Omental fat pad (tissue), 4 donors: Measurements from ENCODE around the gene NDUFS2. TPM values are rescaled to one million over a fixed set of nuclear protein-coding genes. Genes with fewer than 3 reads are reported as not detected.
"Not testable (repeated sequence)": the region's sequence is repeated elsewhere in the genome, so short reads cannot be mapped to it uniquely, and the experiment has no call there.

Source experiments
- ATAC-seq: fragments of 150-250 bp; one replicate; pipeline ENCODE4 v1.9.1; 2016; ENCODE audit warnings: mild to moderate bottlenecking, moderate library complexity; ENCODE audit not compliant: low FRiP score
- DNase-seq: peaks from one replicate; pipeline ENCODE4 v3.0.0-alpha.2; 2019; ENCODE audit warnings: low spot score
- total RNA-seq, 4 donors: library from RNA; depleted of rRNA; stranded (reverse); fragments of >200 nt; gene quantifications; one replicate each; pipeline ENCODE4 v1.1.0, GENCODE V29; 2016
- TF ChIP-seq, protein P1 (sequence below), 3 donors: fragments of 450-650 bp; IDR thresholded peaks; one replicate each; pipeline ENCODE4 v1.5.1; 2016 to 2017; ENCODE audit warnings: antibody characterized with exemption in 3 of 3, mild to moderate bottlenecking in 3 of 3, moderate library complexity in 2 of 3

The NDUFS2 gene
- total RNA-seq, 4 donors from 2014 or later = 89.4 to 136 (median 122) TPM

DNA sequence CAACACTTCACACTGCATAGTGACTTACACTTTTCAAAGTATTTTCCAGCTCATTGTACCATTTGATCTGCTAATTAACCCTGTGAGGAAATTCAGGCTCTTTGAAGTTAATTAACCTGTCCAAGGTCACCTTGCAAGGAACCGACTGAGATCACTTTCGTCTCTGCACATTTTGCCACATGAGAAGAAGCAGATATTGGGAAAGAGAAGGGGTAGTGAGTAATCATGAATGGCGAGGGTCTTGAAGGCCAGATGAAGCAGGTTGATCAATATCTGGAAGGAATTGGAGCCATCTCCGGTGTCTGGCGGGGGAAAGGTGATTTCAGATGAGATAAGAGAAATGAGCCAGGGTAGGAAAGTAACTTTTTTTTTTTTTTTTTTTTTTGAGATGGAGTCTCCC lies 17.8 kb downstream of the NDUFS2 start:
- TF ChIP-seq, protein P1, sequence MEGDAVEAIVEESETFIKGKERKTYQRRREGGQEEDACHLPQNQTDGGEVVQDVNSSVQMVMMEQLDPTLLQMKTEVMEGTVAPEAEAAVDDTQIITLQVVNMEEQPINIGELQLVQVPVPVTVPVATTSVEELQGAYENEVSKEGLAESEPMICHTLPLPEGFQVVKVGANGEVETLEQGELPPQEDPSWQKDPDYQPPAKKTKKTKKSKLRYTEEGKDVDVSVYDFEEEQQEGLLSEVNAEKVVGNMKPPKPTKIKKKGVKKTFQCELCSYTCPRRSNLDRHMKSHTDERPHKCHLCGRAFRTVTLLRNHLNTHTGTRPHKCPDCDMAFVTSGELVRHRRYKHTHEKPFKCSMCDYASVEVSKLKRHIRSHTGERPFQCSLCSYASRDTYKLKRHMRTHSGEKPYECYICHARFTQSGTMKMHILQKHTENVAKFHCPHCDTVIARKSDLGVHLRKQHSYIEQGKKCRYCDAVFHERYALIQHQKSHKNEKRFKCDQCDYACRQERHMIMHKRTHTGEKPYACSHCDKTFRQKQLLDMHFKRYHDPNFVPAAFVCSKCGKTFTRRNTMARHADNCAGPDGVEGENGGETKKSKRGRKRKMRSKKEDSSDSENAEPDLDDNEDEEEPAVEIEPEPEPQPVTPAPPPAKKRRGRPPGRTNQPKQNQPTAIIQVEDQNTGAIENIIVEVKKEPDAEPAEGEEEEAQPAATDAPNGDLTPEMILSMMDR (IDR thresholded peaks at IDR 0.05) = no peak
- no peak for ATAC-seq
- DNase-seq = no peak

DNA sequence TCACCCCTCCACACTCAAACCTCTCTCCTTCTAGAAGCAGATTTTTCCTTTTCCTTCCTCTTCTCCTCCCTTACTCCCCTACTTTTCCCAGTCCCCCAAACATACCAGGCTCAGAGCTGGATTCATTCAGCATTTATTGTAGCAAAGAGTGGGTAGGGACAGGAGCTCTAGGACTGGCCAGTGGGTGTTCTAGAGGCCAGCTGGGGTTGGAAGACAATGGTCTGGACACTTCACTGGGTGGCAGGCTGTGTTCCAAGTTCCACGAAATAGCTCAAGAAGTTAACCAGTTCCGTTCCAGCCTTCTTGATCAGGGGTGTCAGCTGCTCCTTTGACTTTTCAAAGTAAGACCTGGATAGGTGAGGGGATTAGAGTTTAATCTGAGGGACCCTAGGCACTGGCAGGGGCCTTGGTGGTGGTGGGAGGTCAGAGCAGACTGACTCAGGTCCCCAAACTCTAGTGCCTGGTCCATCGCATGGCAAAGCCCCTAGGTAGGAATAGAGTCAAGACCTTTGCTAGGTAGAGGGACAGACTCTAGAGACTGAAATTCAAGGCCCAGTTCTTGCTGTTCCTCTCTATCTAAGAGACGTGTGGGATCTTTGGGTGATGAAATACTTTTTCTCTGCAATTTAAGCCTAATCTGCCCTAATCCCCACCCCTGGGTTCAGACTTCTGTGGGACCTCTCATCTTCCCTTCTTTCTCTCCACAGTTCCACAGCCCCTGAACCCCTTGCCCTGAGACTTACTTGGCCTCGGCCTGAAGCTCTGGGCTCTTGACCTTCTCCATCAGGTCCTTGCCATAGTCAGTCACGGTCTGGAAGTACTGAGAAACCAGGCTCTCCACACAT lies 20.2 kb downstream of the NDUFS2 start:
- ATAC-seq (no peak), DNase-seq (no peak)
- TF ChIP-seq, protein P1 (IDR thresholded peaks at IDR 0.05) = no peak

DNA sequence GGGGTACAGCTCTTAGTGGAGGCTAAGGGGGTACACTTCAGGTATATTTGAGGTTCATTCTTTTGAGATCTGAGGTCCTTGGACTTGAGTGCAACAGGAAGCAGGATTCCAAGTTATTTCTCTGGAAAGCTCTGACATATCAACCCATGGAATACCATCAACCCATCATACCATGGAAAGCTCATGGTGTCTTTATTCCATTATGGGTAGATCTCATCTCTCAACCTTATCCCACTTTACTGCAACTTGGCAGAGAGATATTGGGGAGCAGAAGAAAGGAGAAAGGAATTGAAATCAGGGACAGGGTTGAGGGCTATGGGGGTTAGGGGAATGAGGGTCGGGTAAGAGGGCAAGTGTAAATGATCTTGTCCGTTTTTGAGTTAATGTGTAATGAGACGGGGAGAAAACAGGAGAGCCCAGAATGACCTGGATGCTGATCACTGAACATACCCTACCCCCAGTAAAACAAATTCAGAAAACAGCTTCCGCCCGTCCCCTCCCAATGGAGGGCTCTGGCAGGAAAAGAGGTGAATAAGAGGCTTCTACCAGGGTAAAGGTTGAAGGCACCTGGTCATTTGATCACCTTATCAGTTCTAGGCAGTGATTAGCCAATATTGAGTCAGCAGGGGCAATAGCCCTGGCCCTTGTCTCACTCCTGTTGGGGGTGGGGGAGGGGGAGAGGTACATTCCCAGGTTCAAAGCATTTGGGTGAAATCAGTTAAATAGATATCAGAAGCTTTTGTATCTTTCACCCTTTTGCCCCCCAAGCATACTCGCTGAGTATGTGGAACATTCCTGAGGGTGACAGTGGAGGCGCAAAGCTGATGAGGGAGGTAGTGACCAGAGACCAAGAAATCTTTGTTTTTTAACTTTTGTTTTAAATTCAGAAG lies 21.9 kb downstream of the NDUFS2 start:
- no peak for ATAC-seq
- no peak for DNase-seq
- TF ChIP-seq, protein P1 (IDR thresholded peaks at IDR 0.05) = no peak

DNA sequence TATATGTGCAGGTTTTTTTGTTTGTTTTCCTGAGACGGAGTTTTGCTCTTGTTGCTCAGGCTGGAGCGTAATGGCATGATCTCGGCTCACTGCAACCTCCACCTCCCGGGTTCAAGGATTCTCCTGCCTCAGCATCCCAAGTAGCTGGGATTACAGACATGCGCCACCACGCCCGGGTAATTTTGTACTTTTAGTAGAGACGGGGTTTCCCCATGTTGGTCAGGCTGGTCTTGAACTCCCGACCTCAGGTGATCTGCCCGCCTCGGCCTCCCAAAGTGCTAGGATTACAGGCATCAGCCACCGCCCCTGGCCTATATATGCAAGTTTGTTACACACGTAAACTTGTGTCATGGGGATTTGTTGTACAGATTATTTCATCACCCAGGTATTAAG lies 22.5 kb downstream of the NDUFS2 start:
- not testable (repeated sequence) for DNase-seq, ATAC-seq

DNA sequence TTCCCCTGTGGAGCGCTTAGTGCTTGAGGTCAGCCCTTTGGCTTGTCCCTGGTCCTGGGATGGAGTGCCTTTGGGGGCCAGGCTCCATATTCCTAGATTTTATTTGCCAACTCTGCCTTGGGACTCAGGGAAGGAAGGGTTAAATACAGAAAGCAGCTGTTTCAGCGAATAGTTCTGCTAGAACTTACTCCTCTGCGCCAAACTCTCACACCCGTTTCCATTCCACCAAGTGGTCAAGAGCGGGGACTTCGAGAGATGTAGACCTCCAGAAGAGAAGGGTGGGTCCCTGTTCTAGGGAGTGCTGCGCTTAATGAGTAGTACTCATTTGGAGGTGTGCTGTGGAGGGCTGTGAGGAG lies 23.0 kb downstream of the NDUFS2 start:
- ATAC-seq (peak; percentile 1), DNase-seq (no peak)

DNA sequence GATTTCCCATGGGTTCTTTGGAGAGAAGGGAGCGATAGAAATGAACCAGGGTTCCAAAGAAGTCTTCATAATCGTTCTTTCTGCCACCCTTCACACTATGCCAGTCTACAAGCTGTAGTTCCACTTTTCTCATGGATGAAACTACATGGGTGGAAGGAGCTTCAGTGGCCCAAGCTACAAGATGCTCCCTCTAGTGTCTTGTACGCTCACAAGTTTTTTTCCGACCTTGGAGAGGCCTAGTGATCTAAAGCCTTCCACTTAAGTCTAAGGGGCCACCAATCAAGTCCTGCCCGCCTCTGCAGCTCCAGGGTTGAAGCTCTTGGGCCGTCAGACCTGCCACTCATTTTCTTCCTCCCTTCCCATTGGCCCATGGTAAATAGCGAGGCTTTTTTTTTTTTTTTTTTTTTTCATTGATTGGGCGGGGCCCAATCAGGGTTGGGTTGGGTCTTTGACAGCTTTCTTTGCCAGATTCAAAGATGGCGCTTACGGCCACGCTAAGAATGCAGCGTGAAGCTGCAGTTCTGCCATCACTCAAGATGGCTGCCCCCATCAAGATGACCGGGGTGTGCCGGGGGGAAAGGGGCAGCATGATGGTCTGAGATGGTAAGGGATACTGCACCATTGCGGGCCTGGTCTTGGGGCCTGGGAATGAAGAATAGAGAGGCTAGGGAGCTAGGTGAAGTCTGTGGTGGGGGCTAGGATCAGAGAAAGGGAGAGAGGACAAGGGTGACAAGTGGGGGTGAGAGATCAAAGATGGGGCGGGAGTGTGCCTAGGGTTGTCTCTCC lies 23.6 kb downstream of the NDUFS2 start, which contains the start of gene TOMM40L:
Gene TOMM40L (plus strand): TSS at position 527 of the 786 bp plus-strand sequence. CDS start 430 bp downstream, outside the sequence.
- DNase-seq = peak; percentile 76
- peak; percentile 96 for ATAC-seq
- TF ChIP-seq, protein P1 (IDR thresholded peaks at IDR 0.05) = no peak

More for the DNA sequence above, 23.0 kb downstream of the NDUFS2 start:
- TF ChIP-seq, protein P1 (IDR thresholded peaks at IDR 0.05) = no peak

DNA sequence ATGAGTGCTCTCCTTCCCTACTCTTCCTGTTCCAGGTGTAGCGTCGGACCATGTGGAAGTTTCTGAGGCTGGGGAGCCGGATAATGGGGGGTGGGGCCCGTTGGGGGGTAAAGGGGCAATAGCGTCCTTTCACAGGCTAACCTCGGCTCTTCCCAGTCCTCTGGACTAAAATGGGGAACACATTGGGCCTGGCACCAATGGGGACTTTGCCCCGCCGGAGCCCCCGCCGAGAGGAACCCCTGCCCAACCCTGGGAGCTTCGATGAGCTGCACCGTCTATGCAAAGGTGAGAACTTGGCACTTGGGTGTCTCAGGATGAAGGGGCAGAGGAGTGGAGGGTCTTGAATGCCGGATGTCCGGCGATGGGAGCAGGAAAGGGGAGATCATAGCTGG lies 24.1 kb downstream of the NDUFS2 start:
- ATAC-seq = no peak
- DNase-seq = no peak

More for the DNA sequence above, 24.1 kb downstream of the NDUFS2 start:
- TF ChIP-seq, protein P1 (IDR thresholded peaks at IDR 0.05) = no peak
